ELR (cell line): ENCODE data around the gene APBB1.
A peak's percentile ranks its signal among the peaks of the same experiment; 100 is the strongest.

ENCODE experiments used
- DNase-seq: peaks from one replicate; pipeline ENCODE4 v3.0.0-alpha.2; 2015; ENCODE audit warnings: low read depth

The APBB1 gene

GRCh38 chr11:6391537-6392134 lies 27.3 kb downstream of the APBB1 start:
- no peak for DNase-seq

- DNase-seq = no peak
Observed at GRCh38 chr11:6390718-6391469, 28.0 kb downstream of the APBB1 start.

- peak; percentile 88 for DNase-seq
Observed at GRCh38 chr11:6389905-6390717, 28.8 kb downstream of the APBB1 start, which contains the start of gene SMPD1. TSS of gene SMPD1 (plus strand) at chr11:6390474. CDS start at chr11:6390599, 125 bp downstream.

DNA sequence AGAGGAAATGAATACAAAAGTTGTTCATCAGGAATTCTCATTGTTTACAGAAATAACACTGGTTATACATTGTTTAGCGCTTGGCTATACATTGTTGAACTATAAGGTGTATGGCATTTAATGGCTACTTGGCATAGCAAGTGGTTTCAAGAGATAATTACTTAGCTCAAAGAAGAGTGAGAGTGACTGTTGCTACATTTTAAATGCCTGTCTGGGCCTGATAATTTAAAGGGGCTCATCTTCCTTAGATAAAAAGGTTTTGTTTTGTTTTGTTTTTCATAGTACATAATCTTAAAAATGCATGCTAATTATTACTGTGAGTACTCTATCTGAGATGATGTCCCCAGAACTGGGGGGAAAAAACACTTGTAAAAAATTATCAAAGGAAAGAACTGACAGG lies 30.1 kb downstream of the APBB1 start:
- DNase-seq = no peak

- peak; percentile 41 for DNase-seq
Observed at GRCh38 chr11:6387811-6388599, 30.9 kb downstream of the APBB1 start.

- no peak for DNase-seq
Observed at GRCh38 chr11:6385046-6385777, 33.7 kb downstream of the APBB1 start.

DNA sequence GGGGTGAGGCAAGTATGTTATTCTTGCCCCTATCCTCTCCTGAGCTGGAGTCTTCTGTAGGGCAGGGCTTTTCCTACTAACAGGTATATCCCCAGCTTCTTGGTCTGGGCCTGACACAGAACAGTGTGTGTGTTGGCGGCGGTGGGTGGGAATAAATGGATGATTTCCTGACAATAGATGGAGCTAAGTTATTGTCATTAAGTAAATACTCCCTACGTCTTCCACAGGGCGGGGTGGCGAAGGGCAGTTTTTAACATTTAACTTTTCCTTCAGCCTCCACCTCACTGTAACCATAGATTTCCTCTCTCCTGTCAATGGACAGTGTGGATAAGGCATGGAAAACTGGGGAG lies 40.3 kb downstream of the APBB1 start:
- DNase-seq = no peak

GRCh38 chr11:6377902-6378639 lies 40.8 kb downstream of the APBB1 start:
- DNase-seq = peak; percentile 29

DNA sequence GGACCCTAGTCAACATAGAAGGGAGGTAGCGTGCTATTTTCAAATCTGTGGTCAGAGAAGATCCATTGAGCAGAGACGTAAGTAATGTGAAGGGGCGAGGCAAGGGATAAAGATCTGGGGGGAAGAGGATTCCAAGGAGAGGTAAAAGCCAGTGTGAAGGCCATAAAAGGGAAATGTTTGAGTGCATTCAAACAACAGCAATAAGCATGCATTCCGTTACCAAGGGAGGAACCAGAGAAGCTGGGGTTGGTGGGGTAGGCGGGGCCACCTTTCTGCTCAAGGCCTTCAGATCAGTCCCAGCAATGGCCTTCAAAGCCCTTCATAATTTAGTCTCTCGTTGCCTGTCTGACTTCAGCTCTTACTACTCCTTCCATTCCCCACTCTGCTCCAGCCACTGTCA lies 47.1 kb downstream of the APBB1 start:
- DNase-seq = no peak

DNA sequence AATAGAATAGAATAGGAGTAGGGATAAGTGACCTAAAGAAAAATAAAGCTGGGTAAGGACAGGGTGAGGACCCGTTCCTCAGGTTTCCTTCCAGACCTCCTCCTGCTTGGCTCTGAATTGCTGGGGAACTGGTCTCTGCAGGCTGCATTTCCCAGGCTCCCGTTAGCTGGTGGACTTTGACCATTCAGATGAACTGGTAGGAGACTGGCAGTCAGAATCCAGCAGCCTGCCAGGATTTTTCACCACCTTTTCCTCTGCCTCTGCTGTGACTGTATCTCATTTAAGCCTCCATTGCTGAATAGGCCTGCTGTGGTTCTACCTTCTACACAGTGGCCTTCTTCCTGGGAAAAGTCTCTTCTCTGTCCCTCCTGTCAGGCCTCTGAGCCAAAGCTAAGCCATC lies 53.2 kb downstream of the APBB1 start:
- no peak for DNase-seq

GRCh38 chr11:6362873-6363678 lies 55.8 kb downstream of the APBB1 start:
- peak; percentile 79 for DNase-seq

- peak; percentile 8 for DNase-seq
Observed at GRCh38 chr11:6362185-6362872, 56.6 kb downstream of the APBB1 start.

GRCh38 chr11:6360183-6360582 lies 58.7 kb downstream of the APBB1 start:
- no peak for DNase-seq

GRCh38 chr11:6357222-6357621 lies 61.7 kb downstream of the APBB1 start:
- peak; percentile 96 for DNase-seq

GRCh38 chr11:6356503-6357055 lies 62.3 kb downstream of the APBB1 start:
- DNase-seq = no peak

DNA sequence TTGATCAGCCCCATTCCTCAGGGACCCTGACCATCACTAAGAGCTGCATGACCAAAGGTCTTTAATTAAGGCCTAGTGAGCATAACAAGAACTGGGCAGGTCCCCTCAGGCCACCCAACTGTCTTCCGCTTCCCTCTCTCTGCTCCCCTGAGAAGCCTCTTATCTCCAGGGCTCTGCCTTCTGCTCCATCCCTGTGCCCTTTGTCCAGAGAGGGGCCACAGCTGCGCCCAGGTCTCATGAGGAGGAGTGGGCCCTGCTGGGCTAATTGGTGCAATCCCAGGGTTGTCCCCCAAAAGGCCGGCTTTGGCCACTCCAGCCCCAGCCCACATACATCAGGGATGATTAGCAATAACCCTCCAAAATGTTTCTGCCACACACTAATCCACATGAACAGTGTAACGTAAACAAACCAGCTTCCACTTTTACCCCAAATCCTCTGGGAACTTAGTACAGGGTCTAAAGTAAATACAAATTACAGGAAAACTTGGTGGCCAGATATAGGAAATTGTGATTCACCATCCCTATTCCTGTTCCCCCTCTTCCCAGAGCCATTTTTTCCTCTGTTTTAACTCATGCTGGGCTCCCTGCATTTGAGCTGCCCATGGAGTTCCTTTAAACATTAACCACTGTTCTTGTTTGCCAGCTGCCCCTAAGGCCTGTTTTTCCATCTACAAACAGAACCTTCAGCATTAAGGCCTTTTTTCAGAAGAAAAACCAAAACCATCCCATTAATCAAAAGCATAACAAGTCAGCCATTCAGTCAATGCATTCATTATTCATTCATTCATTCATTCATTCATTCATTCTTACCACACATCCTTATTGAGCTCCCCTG lies 64.0 kb downstream of the APBB1 start:
- DNase-seq = no peak

DNA sequence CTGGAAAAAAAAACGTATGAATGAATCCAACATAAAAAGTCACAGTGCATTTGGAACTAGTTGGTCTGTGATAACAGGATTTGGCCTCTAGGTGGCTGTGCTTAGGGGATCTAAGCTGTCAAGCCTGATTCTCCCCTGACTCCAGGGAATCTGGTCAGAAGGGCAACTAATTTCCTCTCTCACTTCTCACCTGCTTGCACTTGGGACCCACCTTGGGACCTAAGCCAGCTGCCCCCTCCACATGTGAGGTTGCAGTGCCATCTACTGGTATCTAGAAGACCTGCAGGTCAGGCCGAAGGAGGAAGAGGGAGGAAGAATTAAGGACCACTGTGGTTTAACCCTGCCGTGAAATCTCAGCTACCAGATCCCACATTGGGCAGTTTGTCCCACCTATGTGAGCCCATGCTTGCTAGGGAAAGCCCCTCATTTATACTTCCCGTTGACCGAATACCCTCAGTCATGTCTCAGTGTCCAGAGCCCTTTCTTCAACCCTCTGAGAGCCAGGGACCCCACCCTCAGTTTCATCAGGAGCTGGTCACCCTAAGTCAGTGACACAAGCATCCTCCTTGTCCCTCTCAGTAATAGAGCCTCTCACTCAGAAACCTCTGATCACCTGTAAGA lies 65.4 kb downstream of the APBB1 start:
- peak; percentile 66 for DNase-seq
